Measurements from ENCODE around the gene LAPTM5. TPM values are rescaled to one million over a fixed set of nuclear protein-coding genes. Genes with fewer than 3 reads are reported as not detected.

The LAPTM5 gene
- total and polyA plus RNA-seq, 10 of the 15 experiments (the other 5 are each of a cell fraction or from before 2014, with no cell fraction given) = 24.1 to 1,034 (median 687) TPM

DNA sequence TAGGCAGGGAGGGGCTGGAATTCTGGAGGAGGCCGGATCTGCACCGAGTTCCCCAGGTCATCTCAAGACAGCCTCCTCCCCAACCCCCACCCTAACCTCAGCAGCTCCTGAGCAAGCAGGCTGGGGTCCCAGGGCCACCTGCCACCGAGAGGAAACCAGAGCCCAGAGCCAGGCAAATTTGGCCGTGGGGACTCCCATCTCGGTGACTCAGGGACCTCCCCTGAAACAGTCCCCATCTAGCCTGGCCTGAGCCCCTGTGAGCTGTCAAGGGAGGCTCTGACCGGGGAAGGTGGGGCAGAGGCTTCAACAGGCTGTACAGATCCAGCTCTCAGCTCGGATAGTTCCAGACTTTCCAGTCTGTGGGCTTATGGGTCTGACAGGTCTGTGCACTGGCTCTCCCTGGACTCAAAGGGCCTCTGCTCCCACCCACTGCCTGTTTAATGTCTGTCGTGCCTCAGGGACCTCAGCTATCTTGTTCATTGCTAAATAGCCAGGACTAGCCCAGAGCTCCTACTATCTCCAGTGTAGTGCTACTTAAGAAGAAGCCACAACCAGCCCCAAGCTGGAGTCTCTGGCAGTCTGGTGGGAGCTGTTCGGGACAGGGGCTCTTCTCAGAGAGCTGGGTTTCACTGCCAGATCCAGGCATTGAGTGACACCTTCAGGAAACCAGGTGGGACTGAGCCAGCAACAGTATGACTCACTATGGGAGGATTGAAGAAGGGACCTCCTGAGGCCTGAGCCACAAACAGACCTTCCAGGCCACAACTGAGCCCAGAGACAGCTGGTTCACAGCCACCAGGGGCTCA, 59.8 kb downstream of the LAPTM5 start (continued):
- TF ChIP-seq, protein P1, sequence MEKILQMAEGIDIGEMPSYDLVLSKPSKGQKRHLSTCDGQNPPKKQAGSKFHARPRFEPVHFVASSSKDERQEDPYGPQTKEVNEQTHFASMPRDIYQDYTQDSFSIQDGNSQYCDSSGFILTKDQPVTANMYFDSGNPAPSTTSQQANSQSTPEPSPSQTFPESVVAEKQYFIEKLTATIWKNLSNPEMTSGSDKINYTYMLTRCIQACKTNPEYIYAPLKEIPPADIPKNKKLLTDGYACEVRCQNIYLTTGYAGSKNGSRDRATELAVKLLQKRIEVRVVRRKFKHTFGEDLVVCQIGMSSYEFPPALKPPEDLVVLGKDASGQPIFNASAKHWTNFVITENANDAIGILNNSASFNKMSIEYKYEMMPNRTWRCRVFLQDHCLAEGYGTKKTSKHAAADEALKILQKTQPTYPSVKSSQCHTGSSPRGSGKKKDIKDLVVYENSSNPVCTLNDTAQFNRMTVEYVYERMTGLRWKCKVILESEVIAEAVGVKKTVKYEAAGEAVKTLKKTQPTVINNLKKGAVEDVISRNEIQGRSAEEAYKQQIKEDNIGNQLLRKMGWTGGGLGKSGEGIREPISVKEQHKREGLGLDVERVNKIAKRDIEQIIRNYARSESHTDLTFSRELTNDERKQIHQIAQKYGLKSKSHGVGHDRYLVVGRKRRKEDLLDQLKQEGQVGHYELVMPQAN (conservative IDR thresholded peaks at IDR 0.05) = no peak

DNA sequence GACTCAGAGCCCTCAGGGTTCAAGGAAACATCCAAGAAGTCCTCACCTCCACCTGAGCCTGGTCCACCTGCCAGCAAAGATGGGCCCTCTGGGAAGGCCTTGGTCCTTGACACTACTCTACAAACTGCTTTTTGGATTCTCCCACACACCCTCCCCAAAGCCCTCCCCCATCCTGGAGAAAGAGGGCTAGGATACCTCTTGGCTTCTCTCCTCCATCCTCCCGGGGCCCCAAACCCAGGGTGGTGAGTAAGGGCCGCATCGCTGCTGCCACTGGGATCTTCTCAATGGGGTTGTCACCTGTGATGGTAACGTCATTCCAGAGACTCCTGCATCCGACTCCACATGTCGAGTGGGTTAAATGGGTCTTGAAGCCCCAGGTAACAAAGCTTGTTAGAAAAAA, 60.7 kb downstream of the LAPTM5 start:
- ChIA-PET SMC1A (ENCODE audit: uncharacterized antibody, unreplicated experiment) (no interaction called here), POLR2A (no interaction called here), CTCF (interaction anchor here (0.6 to 1.8 kb wide), 2 partner anchors 11 to 1446 kb away, joined by 4 to 9 read pairs; no protein-coding TSS in a partner anchor), RAD21 (ENCODE audit: unreplicated experiment) (interaction anchor here (1.3 to 1.9 kb wide), 2 partner anchors 11 to 83 kb away, joined by 4 to 6 read pairs; no protein-coding TSS in a partner anchor)
- 29% methylated on average over 6 of the region's 6 CpGs for WGBS (ENCODE audit: insufficient coverage, insufficient replicate concordance, low lambda C conversion rate, missing lambda C conversion rate)
- no TSS peak for BruUV-seq (replicated peaks)
- Histone ChIP-seq H3K79me2 (ENCODE audit: control insufficient read depth, insufficient read depth, low read length) (no peaks in the 10 kb centered on the region), H2AFZ (ENCODE audit: control insufficient read depth, low read depth, low read length) (no peak overlapping the region), H4K20me1 (ENCODE audit: control insufficient read depth, insufficient read depth) (no peaks in the 10 kb centered on the region), H3K9ac (ENCODE audit: control insufficient read depth, insufficient read depth, low read length) (no peak overlapping the region), H3K4me3 (no peak overlapping the region), H3K4me2 (ENCODE audit: control insufficient read depth, insufficient read depth) (no peak overlapping the region), H3K27ac (ENCODE audit: control insufficient read depth, insufficient read depth) (no peak overlapping the region), H3K4me1 (ENCODE audit: control insufficient read depth, insufficient read depth, low read length) (no peaks in the 10 kb centered on the region; the same call in 1 of the 2 replicates), H3K36me3 (ENCODE audit: control insufficient read depth in 2 of 2, insufficient read depth in 2 of 2, low read length in 1 of 2) (no peaks in the 10 kb centered on the region), H3K27me3 (replicated peaks in 1 of 2; ENCODE audit: control insufficient read depth in 2 of 2, insufficient read depth in 2 of 2, low read length in 1 of 2) (peaks cover 0 to 4% of the 10 kb centered on the region in 2 experiments; a peak in 2 of 4 replicates), H3K9me3 (replicated peaks; ENCODE audit: control insufficient read depth, insufficient read depth, low read length) (no peaks in the 10 kb centered on the region)
- DNase-seq (ENCODE audit: low read depth, low spot score) (no peak), ATAC-seq (no peak), FAIRE-seq (no peak)
- intact Hi-C loops (cut with micrococcal nuclease; ENCODE audit: unreplicated experiment) = no loop called here
- TF ChIP-seq, protein P2, sequence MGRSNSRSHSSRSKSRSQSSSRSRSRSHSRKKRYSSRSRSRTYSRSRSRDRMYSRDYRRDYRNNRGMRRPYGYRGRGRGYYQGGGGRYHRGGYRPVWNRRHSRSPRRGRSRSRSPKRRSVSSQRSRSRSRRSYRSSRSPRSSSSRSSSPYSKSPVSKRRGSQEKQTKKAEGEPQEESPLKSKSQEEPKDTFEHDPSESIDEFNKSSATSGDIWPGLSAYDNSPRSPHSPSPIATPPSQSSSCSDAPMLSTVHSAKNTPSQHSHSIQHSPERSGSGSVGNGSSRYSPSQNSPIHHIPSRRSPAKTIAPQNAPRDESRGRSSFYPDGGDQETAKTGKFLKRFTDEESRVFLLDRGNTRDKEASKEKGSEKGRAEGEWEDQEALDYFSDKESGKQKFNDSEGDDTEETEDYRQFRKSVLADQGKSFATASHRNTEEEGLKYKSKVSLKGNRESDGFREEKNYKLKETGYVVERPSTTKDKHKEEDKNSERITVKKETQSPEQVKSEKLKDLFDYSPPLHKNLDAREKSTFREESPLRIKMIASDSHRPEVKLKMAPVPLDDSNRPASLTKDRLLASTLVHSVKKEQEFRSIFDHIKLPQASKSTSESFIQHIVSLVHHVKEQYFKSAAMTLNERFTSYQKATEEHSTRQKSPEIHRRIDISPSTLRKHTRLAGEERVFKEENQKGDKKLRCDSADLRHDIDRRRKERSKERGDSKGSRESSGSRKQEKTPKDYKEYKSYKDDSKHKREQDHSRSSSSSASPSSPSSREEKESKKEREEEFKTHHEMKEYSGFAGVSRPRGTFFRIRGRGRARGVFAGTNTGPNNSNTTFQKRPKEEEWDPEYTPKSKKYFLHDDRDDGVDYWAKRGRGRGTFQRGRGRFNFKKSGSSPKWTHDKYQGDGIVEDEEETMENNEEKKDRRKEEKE (IDR thresholded peaks at IDR 0.05) = no peak
- TF ChIP-seq EGR1 (IDR thresholded peaks at IDR 0.05; ENCODE audit: borderline replicate concordance in 1 of 2, low read depth in 2 of 2, low read length in 2 of 2) = no peak
- TF ChIP-seq, protein P3, sequence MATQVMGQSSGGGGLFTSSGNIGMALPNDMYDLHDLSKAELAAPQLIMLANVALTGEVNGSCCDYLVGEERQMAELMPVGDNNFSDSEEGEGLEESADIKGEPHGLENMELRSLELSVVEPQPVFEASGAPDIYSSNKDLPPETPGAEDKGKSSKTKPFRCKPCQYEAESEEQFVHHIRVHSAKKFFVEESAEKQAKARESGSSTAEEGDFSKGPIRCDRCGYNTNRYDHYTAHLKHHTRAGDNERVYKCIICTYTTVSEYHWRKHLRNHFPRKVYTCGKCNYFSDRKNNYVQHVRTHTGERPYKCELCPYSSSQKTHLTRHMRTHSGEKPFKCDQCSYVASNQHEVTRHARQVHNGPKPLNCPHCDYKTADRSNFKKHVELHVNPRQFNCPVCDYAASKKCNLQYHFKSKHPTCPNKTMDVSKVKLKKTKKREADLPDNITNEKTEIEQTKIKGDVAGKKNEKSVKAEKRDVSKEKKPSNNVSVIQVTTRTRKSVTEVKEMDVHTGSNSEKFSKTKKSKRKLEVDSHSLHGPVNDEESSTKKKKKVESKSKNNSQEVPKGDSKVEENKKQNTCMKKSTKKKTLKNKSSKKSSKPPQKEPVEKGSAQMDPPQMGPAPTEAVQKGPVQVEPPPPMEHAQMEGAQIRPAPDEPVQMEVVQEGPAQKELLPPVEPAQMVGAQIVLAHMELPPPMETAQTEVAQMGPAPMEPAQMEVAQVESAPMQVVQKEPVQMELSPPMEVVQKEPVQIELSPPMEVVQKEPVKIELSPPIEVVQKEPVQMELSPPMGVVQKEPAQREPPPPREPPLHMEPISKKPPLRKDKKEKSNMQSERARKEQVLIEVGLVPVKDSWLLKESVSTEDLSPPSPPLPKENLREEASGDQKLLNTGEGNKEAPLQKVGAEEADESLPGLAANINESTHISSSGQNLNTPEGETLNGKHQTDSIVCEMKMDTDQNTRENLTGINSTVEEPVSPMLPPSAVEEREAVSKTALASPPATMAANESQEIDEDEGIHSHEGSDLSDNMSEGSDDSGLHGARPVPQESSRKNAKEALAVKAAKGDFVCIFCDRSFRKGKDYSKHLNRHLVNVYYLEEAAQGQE (IDR thresholded peaks at IDR 0.05; ENCODE audit: low read depth, low read length) = no peak
- TF ChIP-seq FOXK2 (IDR thresholded peaks at IDR 0.05) = no peak
- no peak for TF ChIP-seq MTA2 (IDR thresholded peaks at IDR 0.05; ENCODE audit: low read depth)
- in situ Hi-C loops (cut with MboI) = no loop called here

Measured in GM12878 (cell line).